ENCODE measurements around the gene TMPRSS9. TPM values are rescaled to one million over a fixed set of nuclear protein-coding genes. Genes with fewer than 3 reads are reported as not detected.
A peak's percentile ranks its signal among the peaks of the same experiment; 100 is the strongest.
"Not testable (repeated sequence)": the region's sequence is repeated elsewhere in the genome, so short reads cannot be mapped to it uniquely, and the experiment has no call there.

TMPRSS9 gene
- total RNA-seq, 1 donor from 2014 or later = 0.41 TPM

DNA sequence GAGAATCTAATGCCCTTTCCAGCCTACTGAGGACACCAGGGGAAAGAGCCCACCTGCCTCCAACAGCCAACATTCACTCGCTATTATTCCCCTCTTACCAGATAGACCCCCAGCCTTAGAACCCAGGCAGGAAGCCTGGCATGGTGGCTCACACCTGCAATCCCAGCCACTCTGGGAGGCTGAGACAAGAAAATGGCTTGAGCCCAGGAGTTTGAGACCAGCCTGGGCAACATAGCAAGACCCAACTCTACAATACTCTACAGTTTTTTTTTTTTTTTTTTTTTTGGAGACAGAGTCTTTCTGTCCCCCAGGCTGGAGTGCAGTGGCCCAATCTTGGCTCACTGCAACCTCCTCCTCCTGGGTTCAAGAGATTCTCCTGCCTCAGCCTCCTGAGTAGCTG, 100.2 kb downstream of the TMPRSS9 start:
- TF ChIP-seq, protein P1, sequence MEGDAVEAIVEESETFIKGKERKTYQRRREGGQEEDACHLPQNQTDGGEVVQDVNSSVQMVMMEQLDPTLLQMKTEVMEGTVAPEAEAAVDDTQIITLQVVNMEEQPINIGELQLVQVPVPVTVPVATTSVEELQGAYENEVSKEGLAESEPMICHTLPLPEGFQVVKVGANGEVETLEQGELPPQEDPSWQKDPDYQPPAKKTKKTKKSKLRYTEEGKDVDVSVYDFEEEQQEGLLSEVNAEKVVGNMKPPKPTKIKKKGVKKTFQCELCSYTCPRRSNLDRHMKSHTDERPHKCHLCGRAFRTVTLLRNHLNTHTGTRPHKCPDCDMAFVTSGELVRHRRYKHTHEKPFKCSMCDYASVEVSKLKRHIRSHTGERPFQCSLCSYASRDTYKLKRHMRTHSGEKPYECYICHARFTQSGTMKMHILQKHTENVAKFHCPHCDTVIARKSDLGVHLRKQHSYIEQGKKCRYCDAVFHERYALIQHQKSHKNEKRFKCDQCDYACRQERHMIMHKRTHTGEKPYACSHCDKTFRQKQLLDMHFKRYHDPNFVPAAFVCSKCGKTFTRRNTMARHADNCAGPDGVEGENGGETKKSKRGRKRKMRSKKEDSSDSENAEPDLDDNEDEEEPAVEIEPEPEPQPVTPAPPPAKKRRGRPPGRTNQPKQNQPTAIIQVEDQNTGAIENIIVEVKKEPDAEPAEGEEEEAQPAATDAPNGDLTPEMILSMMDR (conservative IDR thresholded peaks at IDR 0.05) = no peak
- H3K27ac Mint-ChIP-seq = no peak overlapping the region
- H3K36me3 Mint-ChIP-seq = no peaks in the 10 kb centered on the region
- H3K9me3 Mint-ChIP-seq = no peaks in the 10 kb centered on the region
- no peak overlapping the region for H3K4me3 Mint-ChIP-seq
- no peaks in the 10 kb centered on the region for H3K27me3 Mint-ChIP-seq
- H3K4me1 Mint-ChIP-seq (ENCODE audit: unreplicated experiment) = peaks cover 12% of the 10 kb centered on the region
- no peak for DNase-seq (ENCODE audit: extremely low spot score, unreplicated experiment)

- Mint-ChIP-seq H3K27ac (peak overlapping the region; percentile 68), H3K4me1 (ENCODE audit: unreplicated experiment) (peaks cover 11% of the 10 kb centered on the region), H3K27me3 (no peaks in the 10 kb centered on the region), H3K9me3 (no peaks in the 10 kb centered on the region), H3K4me3 (peak overlapping the region; percentile 85), H3K36me3 (no peaks in the 10 kb centered on the region)
- DNase-seq (ENCODE audit: extremely low spot score, unreplicated experiment) = no peak
- TF ChIP-seq, protein P1 (conservative IDR thresholded peaks at IDR 0.05) = no peak
Measured at GRCh38 chr19:2461751-2462634, 101.9 kb downstream of the TMPRSS9 start.

DNA sequence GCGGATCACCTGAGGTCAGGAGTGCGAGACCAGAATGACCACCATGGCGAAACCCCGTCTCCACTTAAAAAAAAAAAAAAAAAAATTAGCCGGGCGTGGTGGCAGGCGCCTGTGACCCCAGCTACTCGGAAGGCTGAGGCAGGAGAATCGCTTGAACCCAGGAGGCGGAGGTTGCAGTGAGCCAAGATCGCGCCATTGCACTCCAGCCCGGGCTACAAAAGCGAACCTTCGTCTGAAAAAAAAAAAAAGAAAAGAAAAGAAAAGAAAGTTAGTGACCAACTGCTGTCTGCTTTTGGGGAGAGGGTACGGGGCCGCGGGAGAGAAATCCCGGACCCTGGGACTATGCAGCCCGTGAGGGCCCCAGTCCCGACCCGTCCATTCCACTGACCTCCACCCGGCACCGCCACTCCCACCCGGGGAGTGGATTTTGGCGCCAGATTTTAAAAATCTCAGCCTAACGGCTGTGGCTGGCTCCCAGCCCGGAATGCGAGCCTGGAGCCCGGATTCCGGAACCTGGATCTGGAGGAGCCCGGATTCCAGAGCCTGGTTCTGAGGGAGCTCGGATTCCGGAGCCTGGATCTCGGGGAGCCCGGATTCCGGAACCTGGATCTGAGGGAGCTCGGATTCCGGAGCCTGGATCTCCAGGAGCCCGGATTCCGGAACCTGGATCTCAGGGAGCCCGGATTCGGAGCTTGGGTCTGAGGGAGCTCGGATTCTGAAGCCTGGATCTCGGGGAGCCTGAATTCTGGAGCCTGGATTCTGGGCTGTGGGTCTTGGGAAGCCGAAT, 102.8 kb downstream of the TMPRSS9 start:
- Mint-ChIP-seq H3K27ac (peak overlapping the region; percentile 58), H3K9me3 (no peaks in the 10 kb centered on the region), H3K27me3 (no peaks in the 10 kb centered on the region), H3K36me3 (no peaks in the 10 kb centered on the region), H3K4me3 (peak overlapping the region; percentile 77), H3K4me1 (ENCODE audit: unreplicated experiment) (peaks cover 9% of the 10 kb centered on the region)
- DNase-seq (ENCODE audit: extremely low spot score, unreplicated experiment) = no peak
- TF ChIP-seq, protein P1 (conservative IDR thresholded peaks at IDR 0.05) = no peak

DNA sequence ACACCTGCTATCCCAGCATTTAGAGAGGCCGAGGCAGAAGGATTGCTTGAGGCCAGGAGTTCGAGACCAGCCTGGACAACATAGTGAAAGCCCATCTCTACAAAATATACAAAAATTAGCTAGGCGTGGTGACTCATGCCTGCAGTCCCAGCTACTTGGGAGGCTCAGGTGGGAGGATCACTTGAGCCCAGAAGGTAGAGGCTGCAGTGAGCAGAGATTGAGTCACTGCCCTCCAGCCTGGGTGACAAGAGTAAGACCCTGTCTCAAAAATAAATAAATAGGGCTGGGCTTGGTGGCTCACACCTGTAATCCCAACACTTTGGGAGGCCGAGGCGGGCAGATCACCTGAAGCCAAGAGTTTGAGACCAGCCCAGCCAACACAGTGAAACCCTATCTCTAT, 103.6 kb downstream of the TMPRSS9 start:
- H3K27me3 Mint-ChIP-seq; H3K9me3 Mint-ChIP-seq; H3K4me1 Mint-ChIP-seq (ENCODE audit: unreplicated experiment); H3K36me3 Mint-ChIP-seq; DNase-seq (ENCODE audit: extremely low spot score, unreplicated experiment); H3K27ac Mint-ChIP-seq; H3K4me3 Mint-ChIP-seq: not testable (repeated sequence)

DNA sequence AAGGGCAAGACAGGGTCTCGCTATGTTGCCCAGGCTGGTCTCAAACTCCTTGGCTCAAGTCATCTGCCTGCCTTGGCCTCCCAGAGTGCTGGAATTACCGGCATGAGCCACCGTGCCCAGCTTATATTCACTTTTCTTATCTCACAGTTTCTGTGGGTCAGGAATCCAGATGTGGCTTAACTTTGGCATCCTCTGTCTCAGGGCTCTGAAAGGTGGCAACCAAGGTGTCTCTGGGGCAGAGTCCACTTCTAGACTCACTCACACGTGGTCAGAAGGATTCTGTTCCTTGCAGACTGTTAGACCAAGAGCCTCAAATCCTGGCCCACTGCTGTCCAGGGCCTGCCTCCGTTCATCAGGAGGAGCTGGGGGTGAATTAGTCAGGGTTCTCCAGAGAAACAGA, 104.3 kb downstream of the TMPRSS9 start:
- no peak for DNase-seq (ENCODE audit: extremely low spot score, unreplicated experiment)
- peaks cover 11% of the 10 kb centered on the region for H3K4me1 Mint-ChIP-seq (ENCODE audit: unreplicated experiment)
- H3K9me3 Mint-ChIP-seq = no peaks in the 10 kb centered on the region
- no peaks in the 10 kb centered on the region for H3K36me3 Mint-ChIP-seq
- no peak overlapping the region for H3K4me3 Mint-ChIP-seq
- H3K27ac Mint-ChIP-seq = no peak overlapping the region
- H3K27me3 Mint-ChIP-seq = no peaks in the 10 kb centered on the region
- TF ChIP-seq, protein P1 (conservative IDR thresholded peaks at IDR 0.05) = no peak

DNA sequence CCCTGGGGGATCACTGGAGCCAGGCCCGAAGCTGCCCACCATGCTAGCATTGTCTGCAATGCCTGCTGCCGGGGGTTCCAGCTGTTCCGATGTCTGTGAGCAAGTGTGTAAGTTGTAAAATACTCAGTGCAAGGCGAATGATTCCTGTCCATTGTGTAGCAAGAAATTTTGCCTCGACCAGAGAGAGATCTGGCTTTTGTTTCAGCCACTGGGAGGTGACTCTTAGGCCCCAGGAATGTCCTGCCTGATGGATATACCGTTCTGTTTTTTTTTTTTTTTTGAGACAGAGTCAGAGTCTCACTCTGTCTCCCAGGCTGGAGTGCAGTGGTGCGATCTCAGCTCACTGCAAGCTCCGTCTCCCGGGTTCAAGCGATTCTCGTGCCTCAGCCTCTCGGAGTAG, 108.5 kb downstream of the TMPRSS9 start:
- no peaks in the 10 kb centered on the region for H3K9me3 Mint-ChIP-seq
- no peak overlapping the region for H3K27ac Mint-ChIP-seq
- TF ChIP-seq, protein P1 (conservative IDR thresholded peaks at IDR 0.05) = no peak
- no peak overlapping the region for H3K4me3 Mint-ChIP-seq
- DNase-seq (ENCODE audit: extremely low spot score, unreplicated experiment) = no peak
- no peaks in the 10 kb centered on the region for H3K27me3 Mint-ChIP-seq
- H3K36me3 Mint-ChIP-seq = no peaks in the 10 kb centered on the region
- peaks cover 5% of the 10 kb centered on the region for H3K4me1 Mint-ChIP-seq (ENCODE audit: unreplicated experiment)
